Measurements from ENCODE around the gene RGL3.

DNA sequence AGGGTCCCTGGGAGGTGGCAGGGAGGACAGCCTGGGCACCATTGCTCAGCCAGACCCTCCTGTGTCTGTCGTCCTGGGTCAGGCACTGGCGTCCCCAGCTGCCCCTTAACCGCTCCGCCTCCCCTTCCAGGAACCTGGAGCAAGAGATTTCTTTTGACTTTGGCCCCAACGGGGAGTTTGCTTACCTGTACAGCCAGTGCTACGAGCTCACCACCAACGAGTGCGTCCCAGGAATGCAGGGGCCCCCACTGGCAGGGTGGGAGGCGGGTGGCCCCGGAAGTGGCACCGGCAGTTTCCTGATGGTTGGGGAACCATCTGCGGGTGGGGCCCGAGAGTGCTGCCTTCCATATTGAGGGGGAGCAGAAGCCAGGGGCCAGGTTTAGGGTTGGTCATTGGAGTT lies 29.3 kb upstream of the RGL3 start:
- TF ChIP-seq, protein P1, sequence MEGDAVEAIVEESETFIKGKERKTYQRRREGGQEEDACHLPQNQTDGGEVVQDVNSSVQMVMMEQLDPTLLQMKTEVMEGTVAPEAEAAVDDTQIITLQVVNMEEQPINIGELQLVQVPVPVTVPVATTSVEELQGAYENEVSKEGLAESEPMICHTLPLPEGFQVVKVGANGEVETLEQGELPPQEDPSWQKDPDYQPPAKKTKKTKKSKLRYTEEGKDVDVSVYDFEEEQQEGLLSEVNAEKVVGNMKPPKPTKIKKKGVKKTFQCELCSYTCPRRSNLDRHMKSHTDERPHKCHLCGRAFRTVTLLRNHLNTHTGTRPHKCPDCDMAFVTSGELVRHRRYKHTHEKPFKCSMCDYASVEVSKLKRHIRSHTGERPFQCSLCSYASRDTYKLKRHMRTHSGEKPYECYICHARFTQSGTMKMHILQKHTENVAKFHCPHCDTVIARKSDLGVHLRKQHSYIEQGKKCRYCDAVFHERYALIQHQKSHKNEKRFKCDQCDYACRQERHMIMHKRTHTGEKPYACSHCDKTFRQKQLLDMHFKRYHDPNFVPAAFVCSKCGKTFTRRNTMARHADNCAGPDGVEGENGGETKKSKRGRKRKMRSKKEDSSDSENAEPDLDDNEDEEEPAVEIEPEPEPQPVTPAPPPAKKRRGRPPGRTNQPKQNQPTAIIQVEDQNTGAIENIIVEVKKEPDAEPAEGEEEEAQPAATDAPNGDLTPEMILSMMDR (IDR thresholded peaks at IDR 0.05), result no peak
- no peak for TF ChIP-seq POLR2A (IDR thresholded peaks at IDR 0.05)

All from gastroesophageal sphincter (tissue), 3 donors.